Measurements from ENCODE around the gene SART3.

DNA sequence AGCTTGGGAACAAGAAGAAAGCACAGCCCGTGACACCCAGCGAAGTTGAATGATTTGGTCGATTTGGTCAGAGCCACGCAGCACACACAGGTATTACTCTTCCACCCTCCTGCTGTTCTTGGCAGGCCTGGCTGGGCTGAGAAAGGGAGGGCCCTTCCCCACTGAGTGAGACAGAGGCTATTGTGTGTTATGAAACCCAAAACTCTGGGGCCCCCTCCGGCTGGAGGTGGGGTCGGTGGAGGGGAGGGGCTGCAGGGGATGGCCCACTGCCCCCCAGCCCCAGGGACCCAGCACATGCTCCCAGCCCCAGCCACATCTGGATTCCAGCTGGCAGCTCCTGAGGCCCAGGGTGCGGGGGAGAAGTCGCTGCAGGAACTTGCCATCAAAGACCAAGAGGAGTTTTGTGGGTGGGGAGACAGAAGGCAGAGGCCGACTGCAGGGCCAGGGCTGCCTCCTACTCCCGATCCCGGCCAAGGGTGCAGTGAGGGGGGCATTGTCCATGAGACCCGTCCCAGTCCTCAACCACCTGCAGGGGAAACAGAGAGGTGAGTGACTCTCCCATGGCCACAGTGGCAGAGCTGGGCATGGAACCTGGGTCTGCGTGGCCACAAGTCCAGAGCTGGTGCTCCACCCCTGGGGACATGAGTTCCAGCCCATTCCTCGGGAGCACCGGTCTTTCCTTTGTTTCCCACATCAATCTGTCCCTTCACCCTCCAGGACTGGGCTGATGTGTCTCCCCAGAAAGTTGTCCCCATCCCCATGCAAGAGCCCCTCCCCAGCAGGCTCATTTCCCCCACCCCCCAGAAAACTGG, 28.3 kb upstream of the SART3 start:
- TF ChIP-seq, protein P1, sequence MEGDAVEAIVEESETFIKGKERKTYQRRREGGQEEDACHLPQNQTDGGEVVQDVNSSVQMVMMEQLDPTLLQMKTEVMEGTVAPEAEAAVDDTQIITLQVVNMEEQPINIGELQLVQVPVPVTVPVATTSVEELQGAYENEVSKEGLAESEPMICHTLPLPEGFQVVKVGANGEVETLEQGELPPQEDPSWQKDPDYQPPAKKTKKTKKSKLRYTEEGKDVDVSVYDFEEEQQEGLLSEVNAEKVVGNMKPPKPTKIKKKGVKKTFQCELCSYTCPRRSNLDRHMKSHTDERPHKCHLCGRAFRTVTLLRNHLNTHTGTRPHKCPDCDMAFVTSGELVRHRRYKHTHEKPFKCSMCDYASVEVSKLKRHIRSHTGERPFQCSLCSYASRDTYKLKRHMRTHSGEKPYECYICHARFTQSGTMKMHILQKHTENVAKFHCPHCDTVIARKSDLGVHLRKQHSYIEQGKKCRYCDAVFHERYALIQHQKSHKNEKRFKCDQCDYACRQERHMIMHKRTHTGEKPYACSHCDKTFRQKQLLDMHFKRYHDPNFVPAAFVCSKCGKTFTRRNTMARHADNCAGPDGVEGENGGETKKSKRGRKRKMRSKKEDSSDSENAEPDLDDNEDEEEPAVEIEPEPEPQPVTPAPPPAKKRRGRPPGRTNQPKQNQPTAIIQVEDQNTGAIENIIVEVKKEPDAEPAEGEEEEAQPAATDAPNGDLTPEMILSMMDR (IDR thresholded peaks at IDR 0.05; ENCODE audit: low read depth, low read length, missing input control) = no peak
- TF ChIP-seq MAX (IDR thresholded peaks at IDR 0.05) (no peak), SP1 (IDR thresholded peaks at IDR 0.05) (no peak), YY1 (IDR thresholded peaks at IDR 0.05) (no peak)
- TF ChIP-seq, protein P2, sequence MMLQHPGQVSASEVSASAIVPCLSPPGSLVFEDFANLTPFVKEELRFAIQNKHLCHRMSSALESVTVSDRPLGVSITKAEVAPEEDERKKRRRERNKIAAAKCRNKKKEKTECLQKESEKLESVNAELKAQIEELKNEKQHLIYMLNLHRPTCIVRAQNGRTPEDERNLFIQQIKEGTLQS (IDR thresholded peaks at IDR 0.05) = no peak
- TF ChIP-seq, protein P3, sequence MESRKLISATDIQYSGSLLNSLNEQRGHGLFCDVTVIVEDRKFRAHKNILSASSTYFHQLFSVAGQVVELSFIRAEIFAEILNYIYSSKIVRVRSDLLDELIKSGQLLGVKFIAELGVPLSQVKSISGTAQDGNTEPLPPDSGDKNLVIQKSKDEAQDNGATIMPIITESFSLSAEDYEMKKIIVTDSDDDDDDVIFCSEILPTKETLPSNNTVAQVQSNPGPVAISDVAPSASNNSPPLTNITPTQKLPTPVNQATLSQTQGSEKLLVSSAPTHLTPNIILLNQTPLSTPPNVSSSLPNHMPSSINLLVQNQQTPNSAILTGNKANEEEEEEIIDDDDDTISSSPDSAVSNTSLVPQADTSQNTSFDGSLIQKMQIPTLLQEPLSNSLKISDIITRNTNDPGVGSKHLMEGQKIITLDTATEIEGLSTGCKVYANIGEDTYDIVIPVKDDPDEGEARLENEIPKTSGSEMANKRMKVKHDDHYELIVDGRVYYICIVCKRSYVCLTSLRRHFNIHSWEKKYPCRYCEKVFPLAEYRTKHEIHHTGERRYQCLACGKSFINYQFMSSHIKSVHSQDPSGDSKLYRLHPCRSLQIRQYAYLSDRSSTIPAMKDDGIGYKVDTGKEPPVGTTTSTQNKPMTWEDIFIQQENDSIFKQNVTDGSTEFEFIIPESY (IDR thresholded peaks at IDR 0.05) = no peak

All from liver (tissue), 3 donors.